A549 (cell line): ENCODE results near the gene CDK19.

Experiments used
- CBX2 ChIP-seq: fragments of 200-600 bp; sonication (generic); IDR thresholded peaks from 2 replicates; pipeline ENCODE4 v1.6.1; 2016; ENCODE audit warnings: low read depth, mild to moderate bottlenecking, borderline replicate concordance
- MYC ChIP-seq: IDR thresholded peaks from 2 replicates; pipeline ENCODE4 v1.6.1; 2012; ENCODE audit warnings: mild to moderate bottlenecking, inconsistent platforms, low read length, improper control_type of control experiment, borderline replicate concordance
- POLR2A ChIP-seq: IDR thresholded peaks from 2 replicates; pipeline ENCODE4 v1.6.1; 2012; ENCODE audit warnings: mild to moderate bottlenecking, low read length
- RAD21 ChIP-seq, 2 experiments: fragments of >200 bp in 1 of 2; sonication (Bioruptor Twin) in 1 of 2; formaldehyde crosslinking in 1 of 2; IDR thresholded peaks in 1 of 2; conservative IDR thresholded peaks in 1 of 2; 2 replicates in 1 of 2; 3 replicates in 1 of 2; pipeline ENCODE4 v1.6.1; 2012 to 2018; ENCODE audit warnings: inconsistent platforms in 1 of 2
- RFX5 ChIP-seq: fragments of 450-650 bp; IDR thresholded peaks from 2 replicates; pipeline ENCODE4 v1.7.1; 2014; ENCODE audit warnings: antibody characterized with exemption, mild to moderate bottlenecking, moderate library complexity
- TF ChIP-seq, protein P1 (sequence below): fragments of >200 bp; sonication (Bioruptor Twin); formaldehyde crosslinking; IDR thresholded peaks from 3 replicates; pipeline ENCODE4 v1.5.1; 2016
- TF ChIP-seq, protein P2 (sequence below): fragments of 200-600 bp; sonication (generic); IDR thresholded peaks from 2 replicates; pipeline ENCODE4 v1.6.1; 2016; ENCODE audit warnings: antibody characterized with exemption, mild to moderate bottlenecking, moderate library complexity
- TF ChIP-seq, protein P3 (sequence below): IDR thresholded peaks from 2 replicates; pipeline ENCODE4 v1.6.1; 2012; ENCODE audit warnings: low read depth, borderline replicate concordance
- TF ChIP-seq, protein P4 (sequence below): IDR thresholded peaks from 2 replicates; pipeline ENCODE4 v1.6.1; 2012

DNA sequence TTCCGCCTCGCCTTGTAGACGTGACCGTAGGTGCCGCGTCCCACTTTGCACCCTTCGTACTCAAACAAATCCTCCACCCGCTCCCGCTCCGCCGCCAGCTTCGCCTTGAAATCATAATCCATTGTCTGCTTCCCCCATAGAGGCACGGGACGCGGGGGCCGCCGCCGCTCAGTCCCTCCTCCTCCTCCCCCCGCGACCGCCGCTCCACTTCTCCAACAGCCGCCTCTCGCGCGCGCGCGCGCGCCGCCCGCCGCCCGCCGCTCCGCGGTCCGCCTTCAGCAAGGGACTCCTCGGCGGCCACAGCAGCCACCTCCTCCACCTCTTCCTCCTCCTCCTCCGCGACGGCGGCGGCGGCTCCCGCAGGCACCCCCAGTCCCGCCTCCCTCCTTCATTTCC lies 256 bp downstream of the CDK19 start:
- TF ChIP-seq POLR2A, result no peak
- TF ChIP-seq RAD21 (conservative IDR thresholded peaks at IDR 0.05 in 1 of 2, IDR thresholded peaks at IDR 0.05 in 1 of 2), result no peak
- TF ChIP-seq, protein P1, sequence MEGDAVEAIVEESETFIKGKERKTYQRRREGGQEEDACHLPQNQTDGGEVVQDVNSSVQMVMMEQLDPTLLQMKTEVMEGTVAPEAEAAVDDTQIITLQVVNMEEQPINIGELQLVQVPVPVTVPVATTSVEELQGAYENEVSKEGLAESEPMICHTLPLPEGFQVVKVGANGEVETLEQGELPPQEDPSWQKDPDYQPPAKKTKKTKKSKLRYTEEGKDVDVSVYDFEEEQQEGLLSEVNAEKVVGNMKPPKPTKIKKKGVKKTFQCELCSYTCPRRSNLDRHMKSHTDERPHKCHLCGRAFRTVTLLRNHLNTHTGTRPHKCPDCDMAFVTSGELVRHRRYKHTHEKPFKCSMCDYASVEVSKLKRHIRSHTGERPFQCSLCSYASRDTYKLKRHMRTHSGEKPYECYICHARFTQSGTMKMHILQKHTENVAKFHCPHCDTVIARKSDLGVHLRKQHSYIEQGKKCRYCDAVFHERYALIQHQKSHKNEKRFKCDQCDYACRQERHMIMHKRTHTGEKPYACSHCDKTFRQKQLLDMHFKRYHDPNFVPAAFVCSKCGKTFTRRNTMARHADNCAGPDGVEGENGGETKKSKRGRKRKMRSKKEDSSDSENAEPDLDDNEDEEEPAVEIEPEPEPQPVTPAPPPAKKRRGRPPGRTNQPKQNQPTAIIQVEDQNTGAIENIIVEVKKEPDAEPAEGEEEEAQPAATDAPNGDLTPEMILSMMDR, result no peak
- TF ChIP-seq CBX2, result no peak
- TF ChIP-seq, protein P2, sequence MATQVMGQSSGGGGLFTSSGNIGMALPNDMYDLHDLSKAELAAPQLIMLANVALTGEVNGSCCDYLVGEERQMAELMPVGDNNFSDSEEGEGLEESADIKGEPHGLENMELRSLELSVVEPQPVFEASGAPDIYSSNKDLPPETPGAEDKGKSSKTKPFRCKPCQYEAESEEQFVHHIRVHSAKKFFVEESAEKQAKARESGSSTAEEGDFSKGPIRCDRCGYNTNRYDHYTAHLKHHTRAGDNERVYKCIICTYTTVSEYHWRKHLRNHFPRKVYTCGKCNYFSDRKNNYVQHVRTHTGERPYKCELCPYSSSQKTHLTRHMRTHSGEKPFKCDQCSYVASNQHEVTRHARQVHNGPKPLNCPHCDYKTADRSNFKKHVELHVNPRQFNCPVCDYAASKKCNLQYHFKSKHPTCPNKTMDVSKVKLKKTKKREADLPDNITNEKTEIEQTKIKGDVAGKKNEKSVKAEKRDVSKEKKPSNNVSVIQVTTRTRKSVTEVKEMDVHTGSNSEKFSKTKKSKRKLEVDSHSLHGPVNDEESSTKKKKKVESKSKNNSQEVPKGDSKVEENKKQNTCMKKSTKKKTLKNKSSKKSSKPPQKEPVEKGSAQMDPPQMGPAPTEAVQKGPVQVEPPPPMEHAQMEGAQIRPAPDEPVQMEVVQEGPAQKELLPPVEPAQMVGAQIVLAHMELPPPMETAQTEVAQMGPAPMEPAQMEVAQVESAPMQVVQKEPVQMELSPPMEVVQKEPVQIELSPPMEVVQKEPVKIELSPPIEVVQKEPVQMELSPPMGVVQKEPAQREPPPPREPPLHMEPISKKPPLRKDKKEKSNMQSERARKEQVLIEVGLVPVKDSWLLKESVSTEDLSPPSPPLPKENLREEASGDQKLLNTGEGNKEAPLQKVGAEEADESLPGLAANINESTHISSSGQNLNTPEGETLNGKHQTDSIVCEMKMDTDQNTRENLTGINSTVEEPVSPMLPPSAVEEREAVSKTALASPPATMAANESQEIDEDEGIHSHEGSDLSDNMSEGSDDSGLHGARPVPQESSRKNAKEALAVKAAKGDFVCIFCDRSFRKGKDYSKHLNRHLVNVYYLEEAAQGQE, result no peak
- no peak for TF ChIP-seq MYC
- TF ChIP-seq, protein P3, sequence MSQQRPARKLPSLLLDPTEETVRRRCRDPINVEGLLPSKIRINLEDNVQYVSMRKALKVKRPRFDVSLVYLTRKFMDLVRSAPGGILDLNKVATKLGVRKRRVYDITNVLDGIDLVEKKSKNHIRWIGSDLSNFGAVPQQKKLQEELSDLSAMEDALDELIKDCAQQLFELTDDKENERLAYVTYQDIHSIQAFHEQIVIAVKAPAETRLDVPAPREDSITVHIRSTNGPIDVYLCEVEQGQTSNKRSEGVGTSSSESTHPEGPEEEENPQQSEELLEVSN, result no peak
- TF ChIP-seq, protein P4, sequence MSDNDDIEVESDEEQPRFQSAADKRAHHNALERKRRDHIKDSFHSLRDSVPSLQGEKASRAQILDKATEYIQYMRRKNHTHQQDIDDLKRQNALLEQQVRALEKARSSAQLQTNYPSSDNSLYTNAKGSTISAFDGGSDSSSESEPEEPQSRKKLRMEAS, result no peak
- TF ChIP-seq RFX5, result no peak
